ENCODE measurements around the gene PARP16.

DNA sequence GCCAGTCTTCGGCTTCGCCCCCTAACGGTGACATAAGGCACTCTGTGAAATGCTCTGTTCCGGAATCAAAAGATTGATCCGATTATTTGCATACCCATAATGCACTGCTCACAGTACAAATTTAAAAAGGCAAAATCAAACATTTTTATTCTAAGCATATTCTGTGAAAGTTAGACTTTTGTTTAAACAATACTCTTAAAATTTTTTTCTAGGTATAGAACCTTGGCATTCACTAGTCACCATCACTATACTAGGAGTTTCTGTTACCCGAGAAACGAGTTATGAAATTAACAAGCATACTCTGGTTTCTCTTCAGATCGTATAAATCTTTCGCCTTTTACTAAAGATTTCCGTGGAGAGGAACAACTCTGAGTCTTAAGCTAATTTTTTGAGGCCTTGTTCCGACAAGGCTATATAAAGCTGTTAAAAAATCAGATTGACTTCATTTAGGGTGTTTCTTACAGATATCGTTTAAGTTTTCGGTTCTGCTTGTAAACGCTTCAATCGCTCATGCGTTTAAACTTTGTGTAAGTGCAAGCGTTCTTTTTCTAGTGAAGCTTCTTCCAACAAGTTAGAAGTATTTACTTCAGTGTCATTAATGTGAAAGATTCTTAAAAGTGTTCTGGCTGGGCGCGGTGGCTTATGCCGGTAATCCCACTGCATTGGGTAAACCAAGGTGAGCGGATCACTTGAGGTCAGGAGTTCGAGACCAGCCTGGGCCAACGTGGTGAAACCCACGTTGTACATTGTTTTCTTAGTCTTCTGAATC lies 17.9 kb upstream of the PARP16 start, which contains the start of gene RNU5B-1:
- no peak for TF ChIP-seq GATA2 (IDR thresholded peaks at IDR 0.05; ENCODE audit: low read depth, low read length)
- no peak for TF ChIP-seq GATA3 (IDR thresholded peaks at IDR 0.05; ENCODE audit: low read depth, low read length)
